HG03378 (cell line): ENCODE data around the gene FER1L5.

Experiments used
- ATAC-seq: cut with Tn5 transposase; IDR thresholded peaks from one replicate; pipeline ENCODE4 v1.9.1; 2021; ENCODE audit warnings: mild to moderate bottlenecking, moderate library complexity; ENCODE audit not compliant: unreplicated experiment

FER1L5 gene

DNA sequence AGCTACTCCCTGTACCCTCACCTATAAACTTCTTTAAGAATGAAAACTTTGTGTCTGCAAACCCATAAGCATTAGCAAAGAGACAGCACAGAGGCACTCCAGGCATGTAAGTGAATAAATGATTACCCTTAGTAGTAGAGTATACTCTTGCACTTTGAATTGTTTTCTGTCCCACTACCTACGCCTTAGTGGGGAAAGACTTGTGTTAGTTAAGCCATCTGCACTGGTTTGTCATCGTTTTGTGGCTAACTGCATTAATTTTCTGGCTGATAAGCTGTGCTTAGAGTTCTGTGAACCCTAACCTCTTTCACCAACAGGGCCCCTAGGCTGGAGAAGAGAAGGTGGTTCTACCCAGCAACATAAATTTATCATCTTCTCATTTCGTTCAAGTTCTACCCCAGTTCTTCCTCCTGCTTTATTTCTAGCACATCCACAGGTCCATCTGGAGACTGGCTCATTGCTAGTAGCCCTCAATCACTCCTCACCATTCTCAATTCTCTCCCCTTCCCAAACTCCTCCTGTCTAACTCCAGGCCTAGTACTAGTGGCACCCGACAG, 96.6 kb downstream of the FER1L5 start:
- ATAC-seq: no peak

DNA sequence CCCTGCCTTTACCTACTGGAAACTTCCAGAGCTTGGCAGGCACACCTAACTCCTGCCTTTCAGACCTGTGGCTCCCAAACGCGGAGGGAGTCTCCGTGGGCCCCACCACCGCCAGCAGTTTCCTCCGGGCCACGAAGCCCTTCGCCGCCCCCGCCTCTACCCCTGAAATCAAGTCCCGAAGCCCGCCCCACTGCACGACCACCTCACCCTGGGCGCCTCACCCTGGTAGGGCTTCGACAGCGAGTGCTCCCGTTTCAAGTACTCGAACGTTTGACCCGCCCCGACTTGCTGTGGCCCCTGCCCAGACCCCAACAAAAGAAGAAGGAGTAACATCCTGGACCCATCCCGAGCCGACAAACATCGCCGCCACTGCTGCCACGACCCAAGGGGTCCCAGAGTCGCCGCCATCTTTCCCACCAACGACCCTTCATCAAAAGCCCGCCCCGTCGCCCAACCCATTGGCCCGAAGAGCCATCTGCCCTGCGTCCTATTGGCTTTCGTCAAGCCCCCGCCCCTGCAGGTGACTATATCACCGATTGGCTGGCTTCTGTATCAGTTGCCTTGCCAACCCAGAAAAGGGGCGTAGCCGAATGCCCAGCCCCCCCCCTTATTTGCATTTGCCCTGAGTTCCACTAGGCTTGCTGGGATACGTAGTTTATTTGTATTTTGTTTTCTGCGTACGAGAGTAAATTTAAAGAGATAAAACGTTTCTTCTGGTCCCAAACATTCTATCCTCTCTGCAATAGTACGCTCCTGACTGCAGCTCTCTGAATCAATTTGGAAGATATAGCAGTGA, 97.3 kb downstream of the FER1L5 start, which contains the start of gene LMAN2L:
Gene LMAN2L (minus strand): TSS at position 432 of the 796 bp plus-strand sequence. CDS start 24 bp downstream, at position 408.
- ATAC-seq: peak; percentile 95

DNA sequence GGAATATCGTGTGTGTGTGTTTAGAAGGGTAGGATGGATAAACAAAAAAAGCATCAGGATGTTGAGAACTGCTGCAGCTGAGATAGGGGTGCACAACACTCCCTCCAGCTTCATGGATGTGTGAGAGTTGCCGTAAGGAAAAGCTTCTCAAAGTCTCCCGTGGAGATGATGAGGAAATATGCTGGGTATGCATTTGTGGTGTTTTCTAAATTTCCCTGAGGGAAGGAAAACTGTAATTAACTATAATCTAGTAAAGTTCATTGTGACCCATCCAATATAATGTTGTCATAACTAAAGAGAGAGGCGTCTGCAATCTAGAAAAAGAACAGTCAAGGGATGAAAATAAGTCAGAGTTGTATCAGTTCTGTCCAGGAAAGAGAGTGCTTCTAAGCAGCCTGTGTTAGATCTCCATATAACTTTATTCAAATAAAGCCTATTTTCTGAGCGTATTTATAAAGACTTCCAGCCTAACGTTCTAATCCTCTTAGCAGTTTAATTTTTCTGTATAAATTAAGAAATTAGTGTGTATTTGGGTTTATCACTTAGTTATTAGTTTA, 104.6 kb downstream of the FER1L5 start:
- ATAC-seq: no peak

DNA sequence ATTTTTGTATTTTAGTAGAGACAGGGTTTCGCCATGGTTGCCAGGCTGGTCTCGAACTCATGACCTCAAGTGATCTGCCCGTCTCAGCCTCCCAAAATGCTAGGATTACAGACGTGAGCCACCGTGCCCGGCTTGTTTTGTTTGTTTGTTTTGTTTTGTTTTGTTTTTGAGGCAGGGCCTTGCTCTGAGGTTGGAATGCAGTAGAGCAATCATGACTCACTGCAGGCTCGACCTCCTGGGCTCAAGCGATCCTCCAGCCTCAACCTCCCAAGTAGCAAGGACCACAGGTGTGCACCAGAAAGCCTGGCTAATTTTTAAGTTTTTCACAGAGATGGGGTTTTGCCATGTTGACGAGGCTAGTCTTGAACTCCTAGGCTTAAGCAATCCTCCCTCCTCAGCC, 109.2 kb downstream of the FER1L5 start:
- no peak for ATAC-seq

DNA sequence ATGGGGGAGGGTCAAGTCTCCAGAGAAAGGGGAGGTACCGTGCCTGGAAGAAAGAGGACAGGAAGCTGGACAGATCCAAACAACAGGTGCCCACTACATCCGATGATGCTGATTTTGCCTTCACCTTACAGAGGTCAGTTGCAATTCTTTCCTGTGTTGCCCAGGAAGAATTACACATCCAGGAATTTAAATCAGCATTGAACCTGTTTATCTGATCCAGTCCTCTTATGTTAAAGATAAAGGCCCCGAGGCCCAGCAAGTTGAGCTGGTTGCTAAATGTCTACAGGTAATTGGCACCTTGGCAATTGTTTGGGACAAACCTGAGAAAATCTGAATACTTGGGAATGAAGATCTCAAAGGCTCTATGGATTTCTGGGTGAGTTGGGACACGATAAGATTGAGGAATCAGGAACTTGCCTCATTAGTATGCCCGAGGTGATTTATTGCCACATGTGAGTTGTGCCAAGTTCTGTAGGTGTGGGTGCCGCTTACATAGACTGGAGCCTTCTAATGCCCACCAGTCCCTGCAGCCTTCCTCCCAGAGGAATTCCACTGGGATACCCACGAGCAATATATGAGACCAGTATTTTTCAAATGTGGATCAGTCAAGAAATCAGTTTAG, 111.2 kb downstream of the FER1L5 start:
- no peak for ATAC-seq

DNA sequence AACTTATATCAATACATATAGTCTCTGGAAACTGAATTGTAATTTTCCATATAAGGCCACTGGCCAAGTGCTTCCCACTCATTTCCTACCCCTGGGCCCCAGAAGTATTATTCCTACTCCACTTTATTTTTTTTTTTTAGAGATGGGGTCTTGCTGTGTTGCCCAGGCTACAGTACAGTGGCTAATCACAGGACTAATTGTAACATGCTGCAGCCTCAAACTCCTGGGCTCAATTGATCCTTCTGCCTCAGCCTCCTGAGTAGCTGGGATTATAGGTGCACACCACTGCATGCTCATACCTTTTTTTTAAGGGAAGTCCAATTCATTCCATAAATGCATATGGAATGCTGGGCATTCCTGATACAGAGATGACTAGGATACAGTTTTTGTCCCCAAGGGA, 111.8 kb downstream of the FER1L5 start:
- no peak for ATAC-seq
